Thyroid gland (tissue), 4 donors: Measurements from ENCODE around the gene TNPO3. TPM values are rescaled to one million over a fixed set of nuclear protein-coding genes. Genes with fewer than 3 reads are reported as not detected.
"Not testable (repeated sequence)": the region's sequence is repeated elsewhere in the genome, so short reads cannot be mapped to it uniquely, and the experiment has no call there.

Source experiments
- DNase-seq, 2 donors: peaks; one replicate each; pipeline ENCODE4 v3.0.0-alpha.2; 2019
- H3K27ac ChIP-seq, 3 donors: fragments of 200-600 bp; sonication (generic); 1 replicate in 2 of 3; 2 replicates in 1 of 3; pipeline ENCODE4 v1.5.1; 2016 to 2019; ENCODE audit warnings: mild to moderate bottlenecking in 1 of 3, moderate library complexity in 1 of 3
- H3K27me3 ChIP-seq: fragments of 200-600 bp; sonication (generic); one replicate; pipeline ENCODE4 v1.5.1; 2019
- H3K36me3 ChIP-seq, 2 donors: fragments of 200-600 bp; sonication (generic); one replicate each; pipeline ENCODE4 v1.5.1; 2016 to 2019
- H3K4me1 ChIP-seq, 2 donors: fragments of 200-600 bp; sonication (generic); one replicate each; pipeline ENCODE4 v1.5.1; 2017 to 2019
- H3K4me3 ChIP-seq, 3 donors: fragments of 200-600 bp; sonication (generic); replicated peaks in 1 of 3; 1 replicate in 2 of 3; 2 replicates in 1 of 3; pipeline ENCODE4 v1.5.1; 2016; ENCODE audit warnings: mild to moderate bottlenecking in 1 of 3
- H3K9me3 ChIP-seq: fragments of 200-600 bp; sonication (generic); one replicate; pipeline ENCODE4 v1.5.1; 2017
- POLR2A ChIP-seq, 2 donors: fragments of 450-650 bp; IDR thresholded peaks; one replicate each; pipeline ENCODE4 v1.6.1; 2017; ENCODE audit warnings: antibody characterized with exemption in 2 of 2, mild to moderate bottlenecking in 2 of 2, moderate library complexity in 1 of 2
- WGBS, 2 donors: methylation state at CpG; one replicate each; pipeline ENCODE4 v1.1.5; 2017; 5-methylcytosine and 5-hydroxymethylcytosine counted together
- intact Hi-C: fragments of 100-400 bp; cut with DNase I; formaldehyde crosslinking; loops from one replicate; pipeline ENCODE4 v1.15.1; 2023
- total RNA-seq, 4 donors: library from RNA; depleted of rRNA; stranded (reverse); fragments of >200 nt; gene quantifications; one replicate each; pipeline ENCODE4 v1.2.3, GENCODE V29; 2016
- TF ChIP-seq, protein P1 (sequence below), 6 experiments: fragments of 200-600 bp in 3 of 6; fragments of 450-650 bp in 3 of 6; sonication (generic) in 3 of 6; IDR thresholded peaks; one replicate each; pipeline ENCODE4 v1.5.1; 2016 to 2019; ENCODE audit warnings: antibody characterized with exemption in 6 of 6, mild to moderate bottlenecking in 2 of 6, inconsistent platforms in 1 of 6, moderate library complexity in 1 of 6

The TNPO3 gene
- total RNA-seq, 4 donors from 2014 or later, result 46.1 to 56.2 (median 51.8) TPM

DNA sequence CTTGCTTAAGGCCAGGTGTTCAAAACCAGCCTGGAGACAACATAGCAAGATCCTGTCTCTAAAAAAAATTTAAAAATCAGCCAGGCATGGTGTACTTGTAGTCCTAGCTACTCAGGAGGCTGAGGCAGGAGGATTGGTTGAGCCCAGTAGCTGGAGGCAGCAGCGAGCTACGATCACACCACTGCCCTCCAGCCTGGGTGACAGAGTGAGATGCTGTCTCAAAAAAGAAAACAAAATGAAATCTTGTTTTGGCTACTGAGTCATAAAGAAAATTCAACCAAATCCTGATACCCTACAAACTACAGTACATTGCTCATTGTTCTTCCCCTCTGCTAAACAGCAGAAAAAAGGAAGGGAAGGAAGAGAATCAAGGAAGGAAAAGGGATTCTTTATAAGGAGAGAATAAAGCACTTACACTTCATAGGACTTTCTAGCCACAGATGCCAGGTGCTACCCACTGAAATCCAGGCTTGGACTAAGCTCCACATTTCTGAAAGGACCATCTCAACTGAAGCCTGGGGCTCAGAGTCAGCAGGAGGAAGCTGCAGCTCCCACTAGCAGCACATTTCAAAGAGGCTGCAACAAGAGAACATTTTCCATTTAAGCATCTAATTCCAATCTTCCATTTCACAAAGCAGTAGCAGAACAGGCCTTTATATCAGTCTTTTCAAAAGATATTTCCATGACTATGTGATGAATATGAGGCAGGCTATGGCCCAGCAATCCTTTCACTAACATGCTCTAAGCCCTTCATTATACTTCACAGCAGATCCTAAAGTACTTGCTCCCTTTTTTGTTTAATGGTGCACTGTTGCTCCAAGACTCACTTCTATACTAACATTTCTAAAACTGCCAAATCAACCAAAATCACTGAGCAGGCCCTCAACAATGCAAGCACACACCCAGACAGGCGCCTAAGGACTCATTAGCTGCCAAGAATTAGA, 13.5 kb downstream of the TNPO3 start:
- H3K4me3 ChIP-seq, result no peak overlapping the region
- 75 to 76% methylated on average over 3 of the region's 3 CpGs for WGBS, 2 donors
- no peaks in the 10 kb centered on the region for H3K27me3 ChIP-seq
- peaks cover 31 to 47% of the 10 kb centered on the region in 2 donors for H3K4me1 ChIP-seq
- peak overlapping the region in 2 of 3 donors; percentile 0 to 66 for H3K27ac ChIP-seq
- no peak for TF ChIP-seq POLR2A (IDR thresholded peaks at IDR 0.05)
- TF ChIP-seq, protein P1, sequence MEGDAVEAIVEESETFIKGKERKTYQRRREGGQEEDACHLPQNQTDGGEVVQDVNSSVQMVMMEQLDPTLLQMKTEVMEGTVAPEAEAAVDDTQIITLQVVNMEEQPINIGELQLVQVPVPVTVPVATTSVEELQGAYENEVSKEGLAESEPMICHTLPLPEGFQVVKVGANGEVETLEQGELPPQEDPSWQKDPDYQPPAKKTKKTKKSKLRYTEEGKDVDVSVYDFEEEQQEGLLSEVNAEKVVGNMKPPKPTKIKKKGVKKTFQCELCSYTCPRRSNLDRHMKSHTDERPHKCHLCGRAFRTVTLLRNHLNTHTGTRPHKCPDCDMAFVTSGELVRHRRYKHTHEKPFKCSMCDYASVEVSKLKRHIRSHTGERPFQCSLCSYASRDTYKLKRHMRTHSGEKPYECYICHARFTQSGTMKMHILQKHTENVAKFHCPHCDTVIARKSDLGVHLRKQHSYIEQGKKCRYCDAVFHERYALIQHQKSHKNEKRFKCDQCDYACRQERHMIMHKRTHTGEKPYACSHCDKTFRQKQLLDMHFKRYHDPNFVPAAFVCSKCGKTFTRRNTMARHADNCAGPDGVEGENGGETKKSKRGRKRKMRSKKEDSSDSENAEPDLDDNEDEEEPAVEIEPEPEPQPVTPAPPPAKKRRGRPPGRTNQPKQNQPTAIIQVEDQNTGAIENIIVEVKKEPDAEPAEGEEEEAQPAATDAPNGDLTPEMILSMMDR (IDR thresholded peaks at IDR 0.05), result no peak
- H3K9me3 ChIP-seq, result no peaks in the 10 kb centered on the region
- no peak for DNase-seq
- H3K36me3 ChIP-seq, result peaks cover 0 to 10% of the 10 kb centered on the region in 2 donors
- intact Hi-C loops, result no loop called here

DNA sequence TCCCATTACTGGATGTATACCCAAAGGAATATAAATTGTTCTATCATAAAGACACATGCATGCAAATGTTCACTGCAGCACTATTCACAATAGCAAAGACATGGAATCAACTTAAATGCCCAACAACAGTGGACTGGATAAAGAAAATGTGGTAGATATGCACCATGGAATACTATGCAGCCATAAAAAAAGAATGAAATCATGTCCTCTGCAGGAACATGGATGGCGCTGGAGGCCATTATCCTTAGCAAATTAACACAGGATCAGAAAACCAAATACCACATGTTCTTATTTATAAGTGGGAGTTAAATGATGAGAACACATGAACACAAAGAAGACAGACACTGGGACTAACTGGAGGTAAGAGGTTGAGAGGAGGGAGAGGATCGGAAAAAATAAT, 16.4 kb downstream of the TNPO3 start:
- H3K9me3 ChIP-seq, intact Hi-C loops, H3K27ac ChIP-seq, H3K27me3 ChIP-seq, H3K4me3 ChIP-seq, DNase-seq, H3K36me3 ChIP-seq: not testable (repeated sequence)
- peaks cover 16 to 24% of the 10 kb centered on the region in 2 donors for H3K4me1 ChIP-seq
- 98 to 100% methylated on average over 2 of the region's 2 CpGs for WGBS, 2 donors

DNA sequence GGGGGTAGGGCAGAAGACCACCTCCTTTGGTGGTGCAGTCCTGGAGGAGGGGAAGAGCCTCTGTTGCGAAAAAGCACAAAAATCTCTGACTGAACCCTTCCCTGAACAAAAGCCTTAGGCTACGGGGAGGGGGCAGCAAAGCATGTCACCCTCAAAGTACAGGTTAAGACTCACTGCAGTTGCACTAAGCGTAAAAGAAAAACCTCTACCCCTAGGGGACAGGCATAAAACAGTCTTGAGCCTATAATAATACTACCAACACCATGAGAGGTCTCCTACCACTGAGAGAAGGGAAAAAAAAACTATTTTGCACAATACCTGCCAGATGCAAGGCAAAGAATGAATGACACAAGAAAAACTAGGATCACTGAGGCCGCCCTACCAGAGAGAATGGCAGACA, 17.3 kb downstream of the TNPO3 start:
- no peak overlapping the region for H3K27ac ChIP-seq
- peaks cover 12 to 16% of the 10 kb centered on the region in 2 donors for H3K4me1 ChIP-seq
- no peaks in the 10 kb centered on the region for H3K9me3 ChIP-seq
- DNase-seq, result no peak
- WGBS, 2 donors, result 97 to 99% methylated on average over 4 of the region's 4 CpGs
- peaks cover 0 to 10% of the 10 kb centered on the region in 2 donors for H3K36me3 ChIP-seq
- intact Hi-C loops, result no loop called here
- no peak overlapping the region for H3K4me3 ChIP-seq
- TF ChIP-seq, protein P1 (IDR thresholded peaks at IDR 0.05), result no peak
- no peak for TF ChIP-seq POLR2A (IDR thresholded peaks at IDR 0.05)
- no peaks in the 10 kb centered on the region for H3K27me3 ChIP-seq

DNA sequence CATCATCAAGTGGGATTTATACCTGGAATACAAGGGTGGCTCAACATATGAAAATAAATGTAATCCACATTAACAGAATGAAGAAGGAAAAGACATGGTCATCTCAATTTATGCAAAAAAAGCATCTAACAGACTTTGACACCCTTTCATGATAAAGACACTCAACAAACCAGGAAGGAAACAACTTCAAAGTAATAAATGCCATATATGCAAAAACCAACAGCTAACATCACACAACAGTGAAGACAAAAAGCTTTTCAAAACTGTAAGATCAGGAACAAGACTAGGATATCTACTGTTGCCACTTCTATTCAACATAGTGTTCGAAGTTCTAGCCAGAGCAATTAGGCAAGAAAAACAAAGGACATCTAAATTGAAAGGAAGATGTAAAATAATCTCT, 22.9 kb downstream of the TNPO3 start:
- no peaks in the 10 kb centered on the region for H3K36me3 ChIP-seq
- DNase-seq, result no peak

DNA sequence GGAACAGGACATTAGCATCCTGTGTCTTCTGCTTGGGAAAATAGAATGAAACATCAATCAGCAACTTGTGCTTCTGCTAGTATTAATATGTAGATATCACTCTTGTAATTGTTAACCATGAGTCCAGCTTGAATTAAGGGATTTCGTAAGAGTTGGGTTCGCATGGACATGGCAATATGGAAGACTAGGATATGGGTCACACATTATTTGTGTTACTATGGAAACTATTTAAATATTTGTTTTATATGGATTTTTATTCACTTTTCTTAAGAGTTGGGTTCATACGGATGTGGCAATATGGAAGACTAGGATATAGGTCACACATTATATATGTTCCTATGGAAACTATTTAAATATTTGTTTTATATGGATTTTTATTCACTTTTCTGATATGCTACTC, 24.5 kb downstream of the TNPO3 start:
- intact Hi-C loops, result no loop called here
- Histone ChIP-seq H3K4me1 (peaks cover 22 to 28% of the 10 kb centered on the region in 2 donors), H3K36me3 (no peaks in the 10 kb centered on the region), H3K9me3 (no peaks in the 10 kb centered on the region), H3K4me3 (no peak overlapping the region), H3K27me3 (no peaks in the 10 kb centered on the region), H3K27ac (no peak overlapping the region)
- 96% methylated on average over 3 of the region's 3 CpGs for WGBS, 2 donors
- TF ChIP-seq POLR2A (IDR thresholded peaks at IDR 0.05), result no peak
- TF ChIP-seq, protein P1 (IDR thresholded peaks at IDR 0.05), result no peak
- no peak for DNase-seq

More for the DNA sequence above, 22.9 kb downstream of the TNPO3 start:
- no peak for TF ChIP-seq POLR2A (IDR thresholded peaks at IDR 0.05)
- TF ChIP-seq, protein P1 (IDR thresholded peaks at IDR 0.05), result no peak
- Histone ChIP-seq H3K4me1 (peaks cover 15 to 24% of the 10 kb centered on the region in 2 donors), H3K27me3 (no peaks in the 10 kb centered on the region), H3K4me3 (no peak overlapping the region), H3K27ac (no peak overlapping the region), H3K9me3 (no peaks in the 10 kb centered on the region)
- 96 to 100% methylated on average over 1 of the region's 1 CpG for WGBS, 2 donors
- intact Hi-C loops, result no loop called here
